DND-41 (cell line): ENCODE results near the gene DDX46.

Experiments
- ATAC-seq: fragments of 200-7000 bp; cut with Tn5 transposase; 3 replicates; pipeline ENCODE4 v1.9.1; 2021; ENCODE audit warnings: low read depth; ENCODE audit not compliant: insufficient read depth
- DNase-seq: peaks from one replicate; pipeline ENCODE4 v3.0.0-alpha.2; 2020
- H2AFZ ChIP-seq: 2 replicates; pipeline ENCODE4 v1.6.0; 2012; ENCODE audit warnings: low read depth, low read length
- H3K27ac ChIP-seq: 2 replicates; pipeline ENCODE4 v1.5.1; 2012; ENCODE audit warnings: low read length, inconsistent platforms
- H3K27me3 ChIP-seq: fragments of 200-600 bp; sonication (generic); 2 replicates; pipeline ENCODE4 v1.6.0; 2012; ENCODE audit warnings: low read length, mild to moderate bottlenecking, inconsistent platforms; ENCODE audit not compliant: insufficient read depth, poor library complexity
- H3K36me3 ChIP-seq: 2 replicates; pipeline ENCODE4 v1.5.1; 2012; ENCODE audit warnings: low read length, inconsistent platforms; ENCODE audit not compliant: insufficient read depth
- H3K4me1 ChIP-seq: 2 replicates; pipeline ENCODE4 v1.5.1; 2012; ENCODE audit warnings: mild to moderate bottlenecking, low read length; ENCODE audit not compliant: insufficient read depth
- H3K4me2 ChIP-seq: 2 replicates; pipeline ENCODE4 v1.6.0; 2012; ENCODE audit warnings: mild to moderate bottlenecking, moderate library complexity, low read length, inconsistent platforms; ENCODE audit not compliant: insufficient read depth
- H3K4me3 ChIP-seq, 2 experiments: fragments of 200-600 bp in 1 of 2; shearing (Covaris generic) in 1 of 2; 2 replicates each; pipeline ENCODE4 v1.5.1; 2012 to 2016; ENCODE audit warnings: inconsistent platforms in 2 of 2, low read length in 2 of 2, mild to moderate bottlenecking in 2 of 2, low read depth in 1 of 2, moderate library complexity in 1 of 2
- H3K79me2 ChIP-seq: 2 replicates; pipeline ENCODE4 v1.6.0; 2012; ENCODE audit warnings: low read length, inconsistent platforms; ENCODE audit not compliant: insufficient read depth
- H3K9ac ChIP-seq: 2 replicates; pipeline ENCODE4 v1.6.0; 2012; ENCODE audit warnings: low read depth, mild to moderate bottlenecking, inconsistent platforms, low read length, moderate library complexity
- H3K9me3 ChIP-seq: 2 replicates; pipeline ENCODE4 v1.5.1; 2012; ENCODE audit warnings: low read length, moderate library complexity, mild to moderate bottlenecking, inconsistent platforms; ENCODE audit not compliant: insufficient read depth, severe bottlenecking
- H4K20me1 ChIP-seq: 2 replicates; pipeline ENCODE4 v1.6.0; 2012; ENCODE audit warnings: low read length; ENCODE audit not compliant: insufficient read depth
- EZH2 ChIP-seq: IDR thresholded peaks from 3 replicates; pipeline ENCODE4 v1.6.1; 2012; ENCODE audit warnings: borderline replicate concordance, low read depth, mild to moderate bottlenecking, moderate library complexity, low read length, inconsistent platforms; ENCODE audit not compliant: severe bottlenecking
- TF ChIP-seq, protein P1 (sequence below): IDR thresholded peaks from 2 replicates; pipeline ENCODE4 v1.5.1; 2012; ENCODE audit warnings: borderline replicate concordance, low read length, moderate library complexity, mild to moderate bottlenecking; ENCODE audit not compliant: poor library complexity, severe bottlenecking; ENCODE audit errors: extremely low read depth

Gene DDX46

GRCh38 chr5:134724872-134725271 lies 33.7 kb upstream of the DDX46 start:
- Histone ChIP-seq H3K9me3 (no peaks in the 10 kb centered on the region), H3K27me3 (no peaks in the 10 kb centered on the region), H3K9ac (no peak overlapping the region), H3K4me3 (no peak overlapping the region), H3K4me2 (no peak overlapping the region), H3K27ac (no peak overlapping the region), H3K79me2 (no peaks in the 10 kb centered on the region), H4K20me1 (no peaks in the 10 kb centered on the region), H2AFZ (no peak overlapping the region), H3K4me1 (no peaks in the 10 kb centered on the region), H3K36me3 (peaks cover 43% of the 10 kb centered on the region)
- TF ChIP-seq, protein P1, sequence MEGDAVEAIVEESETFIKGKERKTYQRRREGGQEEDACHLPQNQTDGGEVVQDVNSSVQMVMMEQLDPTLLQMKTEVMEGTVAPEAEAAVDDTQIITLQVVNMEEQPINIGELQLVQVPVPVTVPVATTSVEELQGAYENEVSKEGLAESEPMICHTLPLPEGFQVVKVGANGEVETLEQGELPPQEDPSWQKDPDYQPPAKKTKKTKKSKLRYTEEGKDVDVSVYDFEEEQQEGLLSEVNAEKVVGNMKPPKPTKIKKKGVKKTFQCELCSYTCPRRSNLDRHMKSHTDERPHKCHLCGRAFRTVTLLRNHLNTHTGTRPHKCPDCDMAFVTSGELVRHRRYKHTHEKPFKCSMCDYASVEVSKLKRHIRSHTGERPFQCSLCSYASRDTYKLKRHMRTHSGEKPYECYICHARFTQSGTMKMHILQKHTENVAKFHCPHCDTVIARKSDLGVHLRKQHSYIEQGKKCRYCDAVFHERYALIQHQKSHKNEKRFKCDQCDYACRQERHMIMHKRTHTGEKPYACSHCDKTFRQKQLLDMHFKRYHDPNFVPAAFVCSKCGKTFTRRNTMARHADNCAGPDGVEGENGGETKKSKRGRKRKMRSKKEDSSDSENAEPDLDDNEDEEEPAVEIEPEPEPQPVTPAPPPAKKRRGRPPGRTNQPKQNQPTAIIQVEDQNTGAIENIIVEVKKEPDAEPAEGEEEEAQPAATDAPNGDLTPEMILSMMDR, result no peak
- TF ChIP-seq EZH2, result no peak
- no peak for DNase-seq
- ATAC-seq, result no peak

GRCh38 chr5:134732819-134733218 lies 25.8 kb upstream of the DDX46 start:
- Histone ChIP-seq H3K9ac (no peak overlapping the region), H2AFZ (no peak overlapping the region), H3K9me3 (no peaks in the 10 kb centered on the region), H3K4me3 (no peak overlapping the region), H4K20me1 (no peaks in the 10 kb centered on the region), H3K27me3 (no peaks in the 10 kb centered on the region), H3K27ac (no peak overlapping the region), H3K79me2 (no peaks in the 10 kb centered on the region), H3K4me2 (no peak overlapping the region), H3K36me3 (no peaks in the 10 kb centered on the region), H3K4me1 (peaks cover 10% of the 10 kb centered on the region)
- ATAC-seq (no peak), DNase-seq (no peak)
- TF ChIP-seq EZH2, result no peak
- TF ChIP-seq, protein P1, result no peak

DNA sequence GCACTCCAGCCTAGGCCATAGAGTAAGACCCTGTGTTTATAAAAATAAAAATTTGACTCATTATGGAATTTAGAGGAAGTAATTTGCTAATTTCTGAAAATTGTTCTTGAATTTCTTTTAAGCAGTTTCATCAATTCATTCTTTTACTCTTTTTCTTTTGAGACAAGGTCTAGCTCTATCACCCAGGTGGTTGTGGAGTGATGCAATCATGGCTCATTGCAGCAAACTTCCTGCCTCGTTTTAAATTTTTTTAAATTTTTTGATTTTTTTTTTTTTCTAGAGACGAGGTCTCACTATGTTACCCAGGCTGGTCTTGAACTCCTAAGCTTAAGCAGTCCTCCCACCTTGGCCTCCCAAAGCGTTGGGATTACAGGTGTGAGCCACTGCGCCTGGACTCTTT lies 23.3 kb upstream of the DDX46 start:
- Histone ChIP-seq H3K79me2 (peaks cover 19% of the 10 kb centered on the region), H4K20me1 (0 out of 2 replicates have a peak, but pooled peaks cover 3% of the 10 kb centered on the region), H3K4me3 (no peak overlapping the region), H3K27me3 (no peaks in the 10 kb centered on the region), H3K9me3 (no peaks in the 10 kb centered on the region), H3K9ac (no peak overlapping the region), H3K4me2 (no peak overlapping the region), H3K36me3 (no peaks in the 10 kb centered on the region), H2AFZ (peak overlapping the region; percentile 46; the same call in 1 of the 2 replicates), H3K4me1 (peaks cover 28% of the 10 kb centered on the region), H3K27ac (no peak overlapping the region)
- no peak for TF ChIP-seq EZH2
- TF ChIP-seq, protein P1, result no peak
- ATAC-seq (no peak), DNase-seq (peak; percentile 21)
